ENCODE data around the gene CHPF2. TPM values are rescaled to one million over a fixed set of nuclear protein-coding genes. Genes with fewer than 3 reads are reported as not detected.

CHPF2 gene
- polyA plus RNA-seq, 1 experiment = 32.9 TPM

DNA sequence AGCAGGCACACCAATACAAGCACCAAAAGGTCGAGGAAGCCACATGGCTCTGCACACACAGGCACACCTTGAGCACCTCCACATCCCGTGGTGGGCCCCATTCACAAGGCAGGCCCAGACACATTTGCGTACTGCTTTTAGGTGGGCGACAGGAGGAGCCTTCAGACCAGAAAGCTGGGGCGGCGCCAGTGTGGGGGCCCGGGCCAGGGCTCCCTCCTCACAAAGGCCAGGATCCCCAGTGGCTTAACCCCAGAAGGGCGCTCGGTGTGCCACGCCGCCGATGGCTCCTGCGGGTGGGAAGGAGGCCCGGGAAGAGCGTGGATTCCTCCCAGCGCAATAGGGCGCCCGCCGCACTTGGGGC lies 19.0 kb downstream of the CHPF2 start:
- H3K27me3 ChIP-seq (ENCODE audit: control insufficient read depth, insufficient read depth, low read length) = peaks cover 5% of the 10 kb centered on the region
- peak overlapping the region; percentile 45 for H3K4me3 ChIP-seq (ENCODE audit: low read depth, low read length)
- CTCF ChIA-PET = interaction anchor here (0.5 to 3.1 kb wide), 4 partner anchors 8 to 141 kb away, joined by 3 to 16 read pairs (median 8); no protein-coding TSS in a partner anchor
- H3K27ac ChIP-seq (ENCODE audit: low read depth, low read length) = peak overlapping the region; percentile 52
- DNase-seq (ENCODE audit: low read depth, low spot score) = no peak
- H3K9me3 ChIP-seq (ENCODE audit: control insufficient read depth, insufficient read depth, low read length) = no peaks in the 10 kb centered on the region; the same call in 1 of the 2 replicates
- POLR2A ChIA-PET = interaction anchor here (0.5 to 1.6 kb wide), 5 partner anchors 8 to 113 kb away, joined by 3 to 6 read pairs (median 3); partner anchors contain the start of gene NUB1
- TF ChIP-seq, protein P1, sequence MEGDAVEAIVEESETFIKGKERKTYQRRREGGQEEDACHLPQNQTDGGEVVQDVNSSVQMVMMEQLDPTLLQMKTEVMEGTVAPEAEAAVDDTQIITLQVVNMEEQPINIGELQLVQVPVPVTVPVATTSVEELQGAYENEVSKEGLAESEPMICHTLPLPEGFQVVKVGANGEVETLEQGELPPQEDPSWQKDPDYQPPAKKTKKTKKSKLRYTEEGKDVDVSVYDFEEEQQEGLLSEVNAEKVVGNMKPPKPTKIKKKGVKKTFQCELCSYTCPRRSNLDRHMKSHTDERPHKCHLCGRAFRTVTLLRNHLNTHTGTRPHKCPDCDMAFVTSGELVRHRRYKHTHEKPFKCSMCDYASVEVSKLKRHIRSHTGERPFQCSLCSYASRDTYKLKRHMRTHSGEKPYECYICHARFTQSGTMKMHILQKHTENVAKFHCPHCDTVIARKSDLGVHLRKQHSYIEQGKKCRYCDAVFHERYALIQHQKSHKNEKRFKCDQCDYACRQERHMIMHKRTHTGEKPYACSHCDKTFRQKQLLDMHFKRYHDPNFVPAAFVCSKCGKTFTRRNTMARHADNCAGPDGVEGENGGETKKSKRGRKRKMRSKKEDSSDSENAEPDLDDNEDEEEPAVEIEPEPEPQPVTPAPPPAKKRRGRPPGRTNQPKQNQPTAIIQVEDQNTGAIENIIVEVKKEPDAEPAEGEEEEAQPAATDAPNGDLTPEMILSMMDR (IDR thresholded peaks at IDR 0.05; ENCODE audit: low read depth, low read length) = no peak

DNA sequence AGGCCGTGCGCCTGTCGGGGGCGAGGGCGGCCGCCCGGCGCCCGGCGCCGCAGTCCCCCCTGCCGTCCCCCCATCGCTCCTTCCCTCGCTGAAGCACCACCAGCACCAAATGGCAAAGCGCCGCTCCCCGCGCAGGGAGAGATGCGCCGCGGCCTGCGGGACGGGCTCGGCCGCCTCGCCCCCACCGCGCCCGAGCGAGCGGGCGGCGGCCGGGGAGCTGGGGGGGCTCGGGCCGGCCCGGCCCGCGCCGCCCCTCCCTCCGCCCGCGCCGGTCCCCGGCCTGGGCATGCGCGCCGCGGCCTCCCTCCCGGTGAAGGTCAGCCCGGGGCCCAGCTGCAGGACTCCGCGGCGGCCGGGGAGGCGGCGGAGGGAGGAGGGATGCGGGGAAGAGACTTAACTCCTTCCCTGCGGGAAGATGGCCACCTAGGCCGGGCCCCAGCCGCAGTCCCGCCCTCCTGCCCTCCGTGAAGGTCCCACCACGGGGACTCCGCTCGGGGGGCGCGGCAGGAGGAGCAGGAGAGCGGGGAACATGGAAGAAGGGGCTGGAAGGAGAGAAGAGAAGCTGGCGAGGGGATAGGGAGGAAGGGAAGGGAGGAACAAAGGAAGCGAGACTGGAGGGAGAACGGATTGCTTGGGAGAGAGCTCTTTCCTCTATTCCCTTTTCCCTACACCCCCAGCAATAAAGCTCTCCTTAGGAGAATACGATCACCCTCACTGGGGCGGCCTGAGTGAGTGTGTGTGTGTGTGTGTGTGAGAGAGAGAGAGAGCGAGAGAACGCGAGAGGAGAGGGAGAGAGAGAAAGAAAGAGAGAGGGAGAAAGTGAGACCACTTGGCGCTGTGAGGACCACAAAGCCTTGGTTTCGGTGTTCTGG lies 19.6 kb downstream of the CHPF2 start:
- TF ChIP-seq, protein P1 (IDR thresholded peaks at IDR 0.05; ENCODE audit: low read depth, low read length) = no peak
- DNase-seq (ENCODE audit: low read depth, low spot score) = peak; percentile 33
- POLR2A ChIA-PET = interaction anchor here (0.6 to 1.6 kb wide), 5 partner anchors 9 to 90 kb away, joined by 3 to 7 read pairs (median 5); partner anchors contain the start of genes ABCF2 and NUB1
- Histone ChIP-seq H3K27me3 (ENCODE audit: control insufficient read depth, insufficient read depth, low read length) (peaks cover 5% of the 10 kb centered on the region), H3K27ac (ENCODE audit: low read depth, low read length) (peak overlapping the region; percentile 85), H3K9me3 (ENCODE audit: control insufficient read depth, insufficient read depth, low read length) (no peaks in the 10 kb centered on the region; the same call in 1 of the 2 replicates), H3K4me3 (ENCODE audit: low read depth, low read length) (peak overlapping the region; percentile 61)
- CTCF ChIA-PET = interaction anchor here (0.6 to 3.1 kb wide), 7 partner anchors 8 to 141 kb away, joined by 3 to 16 read pairs (median 5); no protein-coding TSS in a partner anchor

DNA sequence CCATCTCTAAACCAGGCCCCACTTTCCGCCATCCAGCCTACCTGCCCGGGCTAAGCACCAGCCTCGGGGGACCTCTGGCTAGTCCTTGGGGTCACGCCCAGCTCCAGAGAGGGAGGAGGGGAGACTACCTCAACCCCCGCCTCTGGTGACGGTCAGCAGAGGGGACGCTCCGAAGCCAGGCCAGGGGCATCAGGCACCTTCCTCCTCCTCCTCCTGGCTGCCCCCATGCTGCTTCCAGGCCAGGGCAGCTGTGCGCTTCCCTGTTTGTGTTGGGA lies 20.2 kb downstream of the CHPF2 start:
- Histone ChIP-seq H3K4me3 (ENCODE audit: low read depth, low read length) (peak overlapping the region; percentile 61), H3K27me3 (ENCODE audit: control insufficient read depth, insufficient read depth, low read length) (peaks cover 8% of the 10 kb centered on the region), H3K27ac (ENCODE audit: low read depth, low read length) (peak overlapping the region; percentile 85), H3K9me3 (ENCODE audit: control insufficient read depth, insufficient read depth, low read length) (no peaks in the 10 kb centered on the region; the same call in 1 of the 2 replicates)
- TF ChIP-seq, protein P1 (IDR thresholded peaks at IDR 0.05; ENCODE audit: low read depth, low read length) = no peak
- DNase-seq (ENCODE audit: low read depth, low spot score) = no peak
- POLR2A ChIA-PET = interaction anchor here (1.0 to 1.6 kb wide), 4 partner anchors 9 to 49 kb away, joined by 3 to 7 read pairs (median 6); partner anchors contain the start of gene ABCF2
- CTCF ChIA-PET = interaction anchor here (0.6 to 3.1 kb wide), 7 partner anchors 9 to 142 kb away, joined by 3 to 16 read pairs (median 5); no protein-coding TSS in a partner anchor

DNA sequence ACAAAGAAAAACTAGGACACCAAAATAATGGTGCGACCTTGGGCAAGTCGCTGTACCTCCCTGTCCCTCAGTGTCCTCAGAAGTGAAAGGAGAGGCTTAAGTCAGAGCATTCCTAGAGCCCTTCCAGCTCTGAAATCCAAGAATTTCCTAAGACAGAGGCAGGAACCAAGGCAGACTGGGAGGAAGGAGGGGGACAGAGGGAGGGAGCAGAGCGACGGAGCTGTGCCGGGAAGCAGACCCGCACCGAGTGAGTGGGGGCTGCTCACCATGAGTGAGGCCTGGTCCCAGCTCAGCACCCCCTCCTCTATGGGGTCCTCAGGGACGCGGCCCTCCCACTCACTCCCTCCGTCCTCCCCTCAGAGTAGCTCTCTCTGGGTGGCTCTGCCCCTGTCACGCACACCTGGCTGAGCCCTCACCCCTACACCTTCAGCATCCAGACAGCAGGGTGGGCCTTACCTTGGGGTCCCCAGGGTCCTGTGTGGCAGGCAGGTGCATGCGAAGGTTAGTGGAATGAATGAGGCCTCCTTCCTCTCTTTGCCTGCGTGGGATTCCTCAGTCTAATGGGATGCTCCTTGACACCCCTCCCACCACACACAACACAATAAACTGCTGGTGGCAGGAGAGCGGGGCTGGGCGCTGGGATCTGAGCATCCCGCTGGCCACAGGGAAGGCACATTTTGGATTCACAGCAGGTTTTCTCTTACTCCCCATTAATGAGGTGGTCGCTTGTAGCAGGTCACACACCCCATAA lies 20.9 kb downstream of the CHPF2 start:
- POLR2A ChIA-PET = interaction anchor here (1.6 kb wide), 1 partner anchor 49 kb away, joined by 3 read pairs; no protein-coding TSS in a partner anchor

More for the DNA sequence above, 20.9 kb downstream of the CHPF2 start:
- Histone ChIP-seq H3K9me3 (ENCODE audit: control insufficient read depth, insufficient read depth, low read length) (no peaks in the 10 kb centered on the region; the same call in 1 of the 2 replicates), H3K27ac (ENCODE audit: low read depth, low read length) (no peak overlapping the region), H3K4me3 (ENCODE audit: low read depth, low read length) (peak overlapping the region; percentile 61; the same call in 1 of the 2 replicates), H3K27me3 (ENCODE audit: control insufficient read depth, insufficient read depth, low read length) (peaks cover 14% of the 10 kb centered on the region)
- DNase-seq (ENCODE audit: low read depth, low spot score) = no peak
- TF ChIP-seq, protein P1 (IDR thresholded peaks at IDR 0.05; ENCODE audit: low read depth, low read length) = no peak
- CTCF ChIA-PET = interaction anchor here (1.5 to 3.1 kb wide), 4 partner anchors 10 to 142 kb away, joined by 5 to 16 read pairs (median 9); no protein-coding TSS in a partner anchor

All from AG04450 (cell line).